ENCODE results near the gene RNF8. TPM values are rescaled to one million over a fixed set of nuclear protein-coding genes. Genes with fewer than 3 reads are reported as not detected.

RNF8 gene, protein sequence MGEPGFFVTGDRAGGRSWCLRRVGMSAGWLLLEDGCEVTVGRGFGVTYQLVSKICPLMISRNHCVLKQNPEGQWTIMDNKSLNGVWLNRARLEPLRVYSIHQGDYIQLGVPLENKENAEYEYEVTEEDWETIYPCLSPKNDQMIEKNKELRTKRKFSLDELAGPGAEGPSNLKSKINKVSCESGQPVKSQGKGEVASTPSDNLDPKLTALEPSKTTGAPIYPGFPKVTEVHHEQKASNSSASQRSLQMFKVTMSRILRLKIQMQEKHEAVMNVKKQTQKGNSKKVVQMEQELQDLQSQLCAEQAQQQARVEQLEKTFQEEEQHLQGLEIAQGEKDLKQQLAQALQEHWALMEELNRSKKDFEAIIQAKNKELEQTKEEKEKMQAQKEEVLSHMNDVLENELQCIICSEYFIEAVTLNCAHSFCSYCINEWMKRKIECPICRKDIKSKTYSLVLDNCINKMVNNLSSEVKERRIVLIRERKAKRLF
- total RNA-seq (10 to 100 TPM; 10.3 to 20.6 (median 15.9) TPM), polyA plus RNA-seq (10 to 100 TPM; 10.5 to 18.8 TPM)
- long read RNA-seq, donor 1, full-length matches to known transcripts = 24 of 26 reads
- long read RNA-seq, donor 1, partial matches to known transcripts = 2 of 26 reads
- long read RNA-seq, donor 1, other reads (novel, unspliced or antisense) = 0 of 26 reads
- long read RNA-seq, donor 2, full-length matches to known transcripts = 46 of 57 reads
- long read RNA-seq, donor 2, partial matches to known transcripts = 1 of 57 reads
- long read RNA-seq, donor 2, other reads (novel, unspliced or antisense) = 10 of 57 reads
- long read RNA-seq, donor 3, full-length matches to known transcripts = 26 of 30 reads
- long read RNA-seq, donor 3, partial matches to known transcripts = 0 of 30 reads
- long read RNA-seq, donor 3, other reads (novel, unspliced or antisense) = 4 of 30 reads

DNA sequence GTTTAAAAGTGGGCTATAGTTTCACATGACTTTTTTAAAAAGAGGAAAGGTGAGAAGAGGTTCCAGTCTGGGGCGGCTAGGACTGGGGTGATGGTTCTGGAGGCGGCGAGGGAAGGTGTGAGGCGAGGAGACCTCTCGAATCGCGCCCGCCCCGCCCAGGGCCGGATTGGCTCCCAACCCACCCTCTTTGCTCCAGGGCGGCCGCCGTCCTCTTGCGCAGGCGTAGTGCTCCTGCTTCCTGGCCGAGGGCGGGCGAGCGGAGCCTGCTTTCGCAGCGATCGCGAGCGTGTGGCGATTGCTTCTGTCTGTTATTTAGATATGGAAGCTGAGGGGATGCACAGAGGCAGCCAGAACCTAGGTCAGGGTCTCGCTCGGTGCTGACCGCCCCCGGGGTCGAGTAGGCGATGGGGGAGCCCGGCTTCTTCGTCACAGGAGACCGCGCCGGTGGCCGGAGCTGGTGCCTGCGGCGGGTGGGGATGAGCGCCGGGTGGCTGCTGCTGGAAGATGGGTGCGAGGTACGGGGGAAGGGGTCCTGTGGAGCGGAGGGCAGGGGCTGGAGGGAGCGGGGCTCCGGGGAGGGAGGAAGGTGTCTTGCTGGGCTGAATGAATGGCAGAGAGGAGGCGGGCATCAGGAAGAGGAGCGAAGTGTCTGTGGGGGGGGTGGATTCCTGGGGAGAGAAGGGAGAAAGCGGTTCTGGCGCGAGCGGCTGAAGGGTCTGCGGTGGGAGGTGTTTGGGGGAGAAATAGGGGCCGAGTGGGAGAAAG, at the start of gene RNF8:
TSS of gene RNF8 (plus strand) at position 223 of the 765 bp plus-strand sequence. CDS start at position 405, 182 bp downstream.
- Histone ChIP-seq H3K4me3 (peak within 1 kb of the TSS; percentile 52 to 98 (median 84)), H3K36me3 (no peaks in the 10 kb centered on the region), H3K27me3 (no peaks in the 10 kb centered on the region), H3K4me1 (peaks cover 0 to 32% (median 20%) of the 10 kb centered on the region in 12 donors), H3K27ac (peak within 1 kb of the TSS in 8 of 12 donors; percentile 22 to 69 (median 58)), H3K9me3 (no peaks in the 10 kb centered on the region)
- intact Hi-C loops (cut with DNase I) = no loop called here
- peak; percentile 96 to 99 (median 98) for ATAC-seq
- TF ChIP-seq, protein P1, sequence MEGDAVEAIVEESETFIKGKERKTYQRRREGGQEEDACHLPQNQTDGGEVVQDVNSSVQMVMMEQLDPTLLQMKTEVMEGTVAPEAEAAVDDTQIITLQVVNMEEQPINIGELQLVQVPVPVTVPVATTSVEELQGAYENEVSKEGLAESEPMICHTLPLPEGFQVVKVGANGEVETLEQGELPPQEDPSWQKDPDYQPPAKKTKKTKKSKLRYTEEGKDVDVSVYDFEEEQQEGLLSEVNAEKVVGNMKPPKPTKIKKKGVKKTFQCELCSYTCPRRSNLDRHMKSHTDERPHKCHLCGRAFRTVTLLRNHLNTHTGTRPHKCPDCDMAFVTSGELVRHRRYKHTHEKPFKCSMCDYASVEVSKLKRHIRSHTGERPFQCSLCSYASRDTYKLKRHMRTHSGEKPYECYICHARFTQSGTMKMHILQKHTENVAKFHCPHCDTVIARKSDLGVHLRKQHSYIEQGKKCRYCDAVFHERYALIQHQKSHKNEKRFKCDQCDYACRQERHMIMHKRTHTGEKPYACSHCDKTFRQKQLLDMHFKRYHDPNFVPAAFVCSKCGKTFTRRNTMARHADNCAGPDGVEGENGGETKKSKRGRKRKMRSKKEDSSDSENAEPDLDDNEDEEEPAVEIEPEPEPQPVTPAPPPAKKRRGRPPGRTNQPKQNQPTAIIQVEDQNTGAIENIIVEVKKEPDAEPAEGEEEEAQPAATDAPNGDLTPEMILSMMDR (IDR thresholded peaks at IDR 0.05) = no peak
- TF ChIP-seq POLR2A (IDR thresholded peaks at IDR 0.05) = peak in 1 of 2 donors; percentile 67
- WGBS, 4 donors = 1% methylated on average over 38 to 54 of the region's 54 CpGs
- DNase-seq = peak; percentile 90 to 96 (median 94)

DNA sequence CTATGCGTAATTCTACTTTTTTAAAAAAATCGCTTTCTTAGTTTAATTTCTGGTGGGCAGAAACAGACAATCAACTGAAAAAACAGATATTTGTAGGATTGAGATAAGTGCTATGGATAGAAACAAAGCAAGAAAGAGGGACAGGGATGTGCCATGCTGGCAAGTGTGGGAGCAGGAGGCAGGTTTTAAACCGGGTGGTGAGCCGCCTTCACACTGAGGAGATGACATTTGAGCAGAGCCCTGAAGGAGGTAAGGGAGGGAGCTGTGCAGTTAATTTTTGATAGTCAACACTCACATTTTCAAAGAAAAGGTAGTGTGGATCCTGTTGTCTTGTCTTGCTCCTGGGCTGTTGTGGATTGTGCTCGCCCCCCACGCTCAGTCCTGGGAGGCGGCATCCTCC, 49.0 kb upstream of the RNF8 start:
- no peak for DNase-seq
- no peaks in the 10 kb centered on the region for H3K9me3 ChIP-seq
- 94 to 98% (median 96%) methylated on average over 7 of the region's 7 CpGs for WGBS, 4 donors
- H3K4me3 ChIP-seq = no peak overlapping the region
- peaks cover 0 to 76% (median 30%) of the 10 kb centered on the region in 9 donors for H3K36me3 ChIP-seq
- no peak overlapping the region for H3K27ac ChIP-seq
- peaks cover 0 to 19% (median 8%) of the 10 kb centered on the region in 12 donors for H3K4me1 ChIP-seq
- ATAC-seq = no peak
- no peaks in the 10 kb centered on the region for H3K27me3 ChIP-seq
- intact Hi-C loops (cut with DNase I) = no loop called here
- TF ChIP-seq, protein P1 (IDR thresholded peaks at IDR 0.05) = no peak
- no peak for TF ChIP-seq POLR2A (IDR thresholded peaks at IDR 0.05)

DNA sequence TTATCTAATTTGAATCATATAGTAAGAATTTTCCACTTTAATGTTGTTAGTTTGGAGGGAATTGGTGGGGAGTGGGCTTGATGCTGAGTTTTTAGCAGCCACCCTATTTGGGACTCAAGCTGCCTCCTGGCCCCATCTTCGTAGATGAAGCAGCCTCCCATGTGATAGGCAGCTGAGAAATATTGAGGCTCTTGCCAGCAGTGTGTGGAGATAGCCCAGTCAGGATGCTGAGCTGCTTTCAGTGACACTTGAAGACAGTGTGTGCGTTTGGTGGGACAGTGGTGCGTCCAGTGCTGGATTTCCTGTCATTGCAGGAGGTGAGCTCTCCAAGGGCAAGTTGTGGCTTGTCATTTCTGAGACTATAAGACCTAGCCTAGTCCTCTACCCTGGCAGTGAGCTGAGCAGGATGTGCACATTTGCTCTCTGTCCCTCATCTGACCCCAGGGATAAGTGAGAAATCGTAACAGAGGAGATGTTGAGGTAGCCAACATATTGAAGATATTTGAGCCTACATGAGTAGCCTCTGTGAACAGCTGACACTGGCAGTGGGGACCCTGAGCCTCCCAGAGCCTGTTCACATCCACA, 47.9 kb upstream of the RNF8 start:
- Histone ChIP-seq H3K27me3 (no peaks in the 10 kb centered on the region), H3K4me3 (no peak overlapping the region), H3K27ac (no peak overlapping the region), H3K36me3 (peaks cover 0 to 69% (median 26%) of the 10 kb centered on the region in 9 donors), H3K9me3 (no peaks in the 10 kb centered on the region), H3K4me1 (peaks cover 0 to 19% (median 8%) of the 10 kb centered on the region in 12 donors)
- ATAC-seq (no peak), DNase-seq (no peak)
- intact Hi-C loops (cut with DNase I) = no loop called here
- TF ChIP-seq, protein P1 (IDR thresholded peaks at IDR 0.05) = no peak
- TF ChIP-seq POLR2A (IDR thresholded peaks at IDR 0.05) = no peak
- WGBS, 4 donors = 62 to 83% (median 77%) methylated on average over 4 of the region's 4 CpGs

All from heart left ventricle (tissue), 16 donors.